ENCODE data around the gene DCLRE1B. TPM values are rescaled to one million over a fixed set of nuclear protein-coding genes. Genes with fewer than 3 reads are reported as not detected.

Gene DCLRE1B
- total RNA-seq, 1 donor from 2014 or later: 7.8 TPM

DNA sequence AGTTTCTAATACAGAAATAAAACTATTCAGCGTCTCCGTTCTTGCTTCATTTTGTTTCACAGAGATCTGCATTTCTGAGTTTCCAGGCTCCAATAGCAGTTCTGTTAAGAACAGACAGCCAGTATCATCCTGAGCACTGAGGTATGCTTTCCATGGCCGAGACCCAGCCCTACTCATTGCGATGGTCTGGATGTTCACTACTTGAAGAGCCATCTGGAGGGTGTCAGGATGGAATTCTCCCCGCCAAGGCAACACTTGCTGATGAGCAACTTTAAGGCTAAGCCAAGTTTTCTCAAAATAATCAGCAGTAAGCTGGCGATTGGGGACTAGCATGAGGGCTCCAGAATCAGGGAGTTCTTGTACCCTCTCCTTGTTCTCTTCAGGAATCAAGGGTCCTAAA is 10.0 kb upstream of the DCLRE1B start:
- no peaks in the 10 kb centered on the region for H3K9me3 ChIP-seq (ENCODE audit: insufficient read depth, low read depth, low read length)
- no peaks in the 10 kb centered on the region for H4K20me1 ChIP-seq (ENCODE audit: insufficient read depth, low read length)
- TF ChIP-seq, protein P1, sequence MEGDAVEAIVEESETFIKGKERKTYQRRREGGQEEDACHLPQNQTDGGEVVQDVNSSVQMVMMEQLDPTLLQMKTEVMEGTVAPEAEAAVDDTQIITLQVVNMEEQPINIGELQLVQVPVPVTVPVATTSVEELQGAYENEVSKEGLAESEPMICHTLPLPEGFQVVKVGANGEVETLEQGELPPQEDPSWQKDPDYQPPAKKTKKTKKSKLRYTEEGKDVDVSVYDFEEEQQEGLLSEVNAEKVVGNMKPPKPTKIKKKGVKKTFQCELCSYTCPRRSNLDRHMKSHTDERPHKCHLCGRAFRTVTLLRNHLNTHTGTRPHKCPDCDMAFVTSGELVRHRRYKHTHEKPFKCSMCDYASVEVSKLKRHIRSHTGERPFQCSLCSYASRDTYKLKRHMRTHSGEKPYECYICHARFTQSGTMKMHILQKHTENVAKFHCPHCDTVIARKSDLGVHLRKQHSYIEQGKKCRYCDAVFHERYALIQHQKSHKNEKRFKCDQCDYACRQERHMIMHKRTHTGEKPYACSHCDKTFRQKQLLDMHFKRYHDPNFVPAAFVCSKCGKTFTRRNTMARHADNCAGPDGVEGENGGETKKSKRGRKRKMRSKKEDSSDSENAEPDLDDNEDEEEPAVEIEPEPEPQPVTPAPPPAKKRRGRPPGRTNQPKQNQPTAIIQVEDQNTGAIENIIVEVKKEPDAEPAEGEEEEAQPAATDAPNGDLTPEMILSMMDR (IDR thresholded peaks at IDR 0.05; ENCODE audit: insufficient read depth, low read depth, low read length): no peak
- TF ChIP-seq EZH2 (IDR thresholded peaks at IDR 0.05; ENCODE audit: insufficient read depth, low read length): no peak
- no peak overlapping the region for H3K9ac ChIP-seq (ENCODE audit: low read length)
- no peaks in the 10 kb centered on the region for H3K27me3 ChIP-seq (ENCODE audit: insufficient read depth, low read length)
- no peak overlapping the region for H3K4me2 ChIP-seq (ENCODE audit: low read length)
- H3K27ac ChIP-seq (ENCODE audit: low read depth, low read length): no peak overlapping the region
- peaks cover 9% of the 10 kb centered on the region for H3K4me1 ChIP-seq (ENCODE audit: insufficient read depth, low read length)
- Mint-ChIP-seq H3K27me3 (ENCODE audit: low read depth, unreplicated experiment) (peaks cover 3% of the 10 kb centered on the region), H3K4me3 (ENCODE audit: unreplicated experiment) (no peak overlapping the region), H3K36me3 (ENCODE audit: low read depth, unreplicated experiment) (peaks cover 15% of the 10 kb centered on the region), H3K4me1 (ENCODE audit: low read depth, unreplicated experiment) (peaks cover 5% of the 10 kb centered on the region), H3K27ac (ENCODE audit: unreplicated experiment) (no peak overlapping the region), H3K9me3 (ENCODE audit: unreplicated experiment) (no peaks in the 10 kb centered on the region)
- DNase-seq (ENCODE audit: low read depth): no peak
- H2AFZ ChIP-seq (ENCODE audit: low read depth, low read length): no peak overlapping the region
- no peaks in the 10 kb centered on the region for H3K79me2 ChIP-seq (ENCODE audit: insufficient read depth, low read length)
- H3K4me3 ChIP-seq (ENCODE audit: insufficient read depth, low read depth, low read length): no peak overlapping the region
- FAIRE-seq: no peak
- peaks cover 32% of the 10 kb centered on the region for H3K36me3 ChIP-seq (ENCODE audit: insufficient read depth, low read length)

DNA sequence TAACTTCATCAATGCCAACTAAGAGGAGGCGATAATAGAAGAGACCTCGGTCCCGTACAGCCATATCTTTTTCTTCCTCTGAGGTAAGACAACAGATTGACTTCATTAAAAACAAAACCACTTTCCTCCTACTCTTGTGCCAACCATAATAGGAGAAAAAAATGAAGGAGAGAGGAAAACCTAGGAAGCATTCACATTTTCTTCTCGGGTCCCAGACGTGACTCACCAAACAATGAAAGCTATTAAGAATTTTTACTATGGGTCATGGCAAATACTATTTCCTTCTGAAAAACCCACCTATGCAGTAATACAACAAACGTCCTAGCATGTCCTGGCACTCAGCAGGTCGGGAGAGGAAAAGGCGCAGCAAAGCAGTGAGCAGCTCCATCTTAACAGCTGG is 9.2 kb upstream of the DCLRE1B start:
- Histone ChIP-seq H3K4me1 (ENCODE audit: insufficient read depth, low read length) (peaks cover 9% of the 10 kb centered on the region), H3K36me3 (ENCODE audit: insufficient read depth, low read length) (peaks cover 34% of the 10 kb centered on the region), H3K79me2 (ENCODE audit: insufficient read depth, low read length) (no peaks in the 10 kb centered on the region), H3K4me2 (ENCODE audit: low read length) (peak overlapping the region; percentile 47), H3K9ac (ENCODE audit: low read length) (peak overlapping the region; percentile 13), H3K27ac (ENCODE audit: low read depth, low read length) (no peak overlapping the region), H3K4me3 (ENCODE audit: insufficient read depth, low read depth, low read length) (no peak overlapping the region), H2AFZ (ENCODE audit: low read depth, low read length) (no peak overlapping the region), H4K20me1 (ENCODE audit: insufficient read depth, low read length) (no peaks in the 10 kb centered on the region), H3K9me3 (ENCODE audit: insufficient read depth, low read depth, low read length) (no peaks in the 10 kb centered on the region), H3K27me3 (ENCODE audit: insufficient read depth, low read length) (no peaks in the 10 kb centered on the region)
- Mint-ChIP-seq H3K9me3 (ENCODE audit: unreplicated experiment) (no peaks in the 10 kb centered on the region), H3K4me3 (ENCODE audit: unreplicated experiment) (no peak overlapping the region), H3K36me3 (ENCODE audit: low read depth, unreplicated experiment) (peaks cover 15% of the 10 kb centered on the region), H3K4me1 (ENCODE audit: low read depth, unreplicated experiment) (peaks cover 5% of the 10 kb centered on the region), H3K27me3 (ENCODE audit: low read depth, unreplicated experiment) (no peaks in the 10 kb centered on the region), H3K27ac (ENCODE audit: unreplicated experiment) (no peak overlapping the region)
- TF ChIP-seq EZH2 (IDR thresholded peaks at IDR 0.05; ENCODE audit: insufficient read depth, low read length): no peak
- TF ChIP-seq, protein P1 (IDR thresholded peaks at IDR 0.05; ENCODE audit: insufficient read depth, low read depth, low read length): no peak
- FAIRE-seq (no peak), DNase-seq (ENCODE audit: low read depth) (peak; percentile 68)

DNA sequence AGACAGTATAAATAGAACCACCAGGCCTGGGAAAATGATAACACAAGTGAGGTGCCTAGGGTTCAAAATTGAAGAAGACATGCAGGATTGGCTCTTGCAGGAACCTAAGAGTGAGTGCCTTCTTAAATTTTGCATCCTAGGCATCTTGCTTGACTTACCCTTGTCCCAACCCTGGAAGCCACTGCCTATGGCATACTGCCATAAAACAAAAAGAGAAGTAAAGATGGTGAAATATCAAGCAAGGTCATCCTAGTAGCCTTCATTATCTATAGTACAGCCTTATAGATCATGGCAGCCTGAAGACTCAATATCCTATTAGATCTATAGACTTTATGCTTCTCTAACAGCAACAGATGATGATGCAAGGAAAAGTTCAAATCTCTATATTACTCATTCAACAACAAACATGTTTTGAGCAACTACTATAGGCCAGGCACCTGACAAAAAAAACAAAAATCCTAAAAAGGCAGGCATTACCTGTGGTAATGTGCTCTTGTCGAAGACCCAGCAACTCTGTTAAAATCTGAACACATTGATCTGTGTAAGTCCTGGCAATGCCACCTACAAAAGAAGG is 6.8 kb upstream of the DCLRE1B start:
- peaks cover 15% of the 10 kb centered on the region for H3K36me3 Mint-ChIP-seq (ENCODE audit: low read depth, unreplicated experiment)
- no peak for TF ChIP-seq EZH2 (IDR thresholded peaks at IDR 0.05; ENCODE audit: insufficient read depth, low read length)
- TF ChIP-seq, protein P1 (IDR thresholded peaks at IDR 0.05; ENCODE audit: insufficient read depth, low read depth, low read length): no peak
- H3K9me3 ChIP-seq (ENCODE audit: insufficient read depth, low read depth, low read length): no peaks in the 10 kb centered on the region
- H3K27me3 ChIP-seq (ENCODE audit: insufficient read depth, low read length): no peaks in the 10 kb centered on the region
- no peaks in the 10 kb centered on the region for H3K9me3 Mint-ChIP-seq (ENCODE audit: unreplicated experiment)
- H3K9ac ChIP-seq (ENCODE audit: low read length): no peak overlapping the region
- peaks cover 42% of the 10 kb centered on the region for H3K36me3 ChIP-seq (ENCODE audit: insufficient read depth, low read length)
- no peaks in the 10 kb centered on the region for H3K27me3 Mint-ChIP-seq (ENCODE audit: low read depth, unreplicated experiment)
- no peak for FAIRE-seq
- peaks cover 9% of the 10 kb centered on the region for H3K4me1 ChIP-seq (ENCODE audit: insufficient read depth, low read length)
- H3K79me2 ChIP-seq (ENCODE audit: insufficient read depth, low read length): peaks cover 12% of the 10 kb centered on the region
- H3K27ac Mint-ChIP-seq (ENCODE audit: unreplicated experiment): no peak overlapping the region
- peaks cover 5% of the 10 kb centered on the region for H3K4me1 Mint-ChIP-seq (ENCODE audit: low read depth, unreplicated experiment)
- no peak overlapping the region for H3K4me2 ChIP-seq (ENCODE audit: low read length)
- no peak overlapping the region for H2AFZ ChIP-seq (ENCODE audit: low read depth, low read length)
- DNase-seq (ENCODE audit: low read depth): no peak
- no peak overlapping the region for H3K27ac ChIP-seq (ENCODE audit: low read depth, low read length)
- H3K4me3 ChIP-seq (ENCODE audit: insufficient read depth, low read depth, low read length): no peak overlapping the region
- H3K4me3 Mint-ChIP-seq (ENCODE audit: unreplicated experiment): no peak overlapping the region
- no peaks in the 10 kb centered on the region for H4K20me1 ChIP-seq (ENCODE audit: insufficient read depth, low read length)

Measured in astrocyte (in vitro differentiated cells and primary cell).